GM19351 (cell line): ENCODE measurements around the gene PRPSAP1.
"Not testable (repeated sequence)": the region's sequence is repeated elsewhere in the genome, so short reads cannot be mapped to it uniquely, and the experiment has no call there.

Source experiments
- ATAC-seq: cut with Tn5 transposase; IDR thresholded peaks from one replicate; pipeline ENCODE4 v1.9.1; 2021; ENCODE audit warnings: mild to moderate bottlenecking, moderate library complexity; ENCODE audit not compliant: unreplicated experiment

Gene PRPSAP1

DNA sequence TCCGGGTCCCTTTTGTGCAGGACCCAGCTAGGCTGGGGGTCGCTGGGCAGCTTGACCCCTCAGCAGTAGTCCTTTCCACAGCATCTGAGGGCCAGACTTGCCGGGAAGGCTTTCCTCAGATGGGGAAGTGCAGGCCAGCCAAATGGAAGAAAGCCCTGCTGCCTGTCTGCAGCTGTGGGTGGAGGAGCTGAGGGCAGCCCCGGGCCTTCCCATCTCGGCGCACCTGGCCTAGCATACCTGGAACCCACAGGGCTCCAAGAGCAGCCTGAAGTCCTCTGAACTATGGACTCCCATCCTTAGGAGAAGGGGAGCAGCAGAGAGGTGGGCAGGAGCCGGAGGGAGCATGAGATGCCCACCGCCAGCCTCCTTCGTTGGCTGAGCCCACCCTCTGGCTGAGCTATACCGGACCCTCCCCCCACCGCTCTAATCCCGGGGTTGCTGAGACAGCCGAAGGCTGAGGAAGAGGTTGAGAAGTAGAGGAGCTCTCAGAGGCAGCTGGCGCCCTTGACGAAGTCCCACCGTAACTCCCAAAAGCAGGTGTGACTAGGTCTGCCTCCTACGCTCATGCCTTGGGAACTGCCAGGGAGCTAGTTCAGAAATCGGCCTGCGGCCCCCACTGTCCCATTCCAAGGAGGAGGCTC is 75.3 kb downstream of the PRPSAP1 start:
- ATAC-seq, result no peak

- no peak for ATAC-seq
Measured at GRCh38 chr17:76277300-76278267, 76.1 kb downstream of the PRPSAP1 start.

DNA sequence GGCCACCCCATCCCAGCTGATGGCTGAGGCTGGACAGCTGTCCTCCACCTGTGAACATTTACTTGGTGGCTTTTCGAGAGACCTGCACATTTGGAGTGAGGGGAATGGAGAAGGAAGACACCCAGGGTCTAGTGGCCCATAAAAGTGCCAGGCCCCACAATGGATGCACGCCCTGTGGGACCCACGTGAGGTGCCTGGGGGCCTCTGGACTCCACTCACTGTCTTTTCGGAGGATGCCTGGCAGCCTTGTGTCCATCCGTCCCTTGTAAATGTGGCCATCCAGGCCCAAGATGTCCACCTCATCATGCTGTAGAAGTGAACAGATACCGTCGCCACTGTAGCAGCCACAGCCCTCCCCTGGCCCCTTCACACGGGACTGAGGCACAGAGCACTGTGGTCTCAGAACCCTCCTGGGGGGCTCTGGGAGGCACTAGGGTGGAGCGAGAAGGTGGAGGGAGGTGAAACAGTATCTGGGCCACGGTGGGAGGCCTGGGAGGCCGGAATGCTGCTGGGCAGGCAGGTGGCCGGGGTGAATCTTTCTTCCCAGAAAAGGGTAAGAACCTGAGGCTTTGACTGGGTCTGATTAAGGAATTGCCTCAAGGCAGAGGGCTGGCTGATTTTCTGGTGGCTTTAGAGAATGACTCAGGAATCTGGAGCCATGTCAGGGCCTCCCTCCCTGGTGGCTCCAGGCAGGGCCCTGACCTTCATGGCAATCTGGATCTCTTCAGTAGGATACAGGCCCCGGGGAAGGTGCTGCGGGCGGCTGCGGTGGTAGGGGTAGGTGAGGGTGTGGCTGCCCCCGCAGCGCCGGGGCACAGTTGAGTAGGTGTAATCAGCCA is 77.0 kb downstream of the PRPSAP1 start:
- no peak for ATAC-seq

- no peak for ATAC-seq
Measured at GRCh38 chr17:76276069-76276431, 77.7 kb downstream of the PRPSAP1 start.

GRCh38 chr17:76275382-76276068 is 78.2 kb downstream of the PRPSAP1 start:
- ATAC-seq, result no peak

GRCh38 chr17:76274112-76274956 is 79.4 kb downstream of the PRPSAP1 start:
- no peak for ATAC-seq

DNA sequence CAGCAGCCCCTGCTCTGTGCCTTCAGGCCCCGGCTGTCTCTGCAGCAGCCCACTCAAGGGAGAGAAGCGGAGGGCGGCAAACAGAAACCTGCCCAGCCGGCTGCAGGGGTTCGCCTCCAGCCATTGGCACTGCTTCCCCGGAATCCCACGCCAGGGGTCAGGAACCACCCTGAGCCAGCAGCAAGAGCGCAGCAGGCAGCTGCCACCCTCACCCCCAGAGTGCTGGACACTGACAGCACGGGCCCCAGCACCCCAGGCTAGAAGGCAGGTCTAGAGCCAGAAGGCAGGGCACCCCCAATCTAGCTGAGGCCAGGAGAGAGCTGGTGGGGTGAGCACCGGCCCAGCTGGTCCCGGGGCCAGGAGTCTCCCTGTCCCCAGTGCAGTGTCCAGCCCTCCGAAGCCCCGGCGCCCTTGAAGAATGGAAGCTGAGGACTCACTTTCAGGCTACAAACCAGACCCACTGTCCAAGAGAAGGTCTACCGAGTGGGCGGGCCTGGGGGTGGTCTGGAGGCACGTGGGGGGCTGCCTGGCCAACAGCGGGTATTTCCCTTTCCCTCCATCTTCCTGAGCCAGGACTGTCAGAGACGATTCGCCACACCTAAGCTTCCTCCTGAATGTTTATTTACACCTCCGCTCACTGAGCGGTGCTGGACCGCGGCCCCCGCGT is 80.1 kb downstream of the PRPSAP1 start:
- no peak for ATAC-seq

DNA sequence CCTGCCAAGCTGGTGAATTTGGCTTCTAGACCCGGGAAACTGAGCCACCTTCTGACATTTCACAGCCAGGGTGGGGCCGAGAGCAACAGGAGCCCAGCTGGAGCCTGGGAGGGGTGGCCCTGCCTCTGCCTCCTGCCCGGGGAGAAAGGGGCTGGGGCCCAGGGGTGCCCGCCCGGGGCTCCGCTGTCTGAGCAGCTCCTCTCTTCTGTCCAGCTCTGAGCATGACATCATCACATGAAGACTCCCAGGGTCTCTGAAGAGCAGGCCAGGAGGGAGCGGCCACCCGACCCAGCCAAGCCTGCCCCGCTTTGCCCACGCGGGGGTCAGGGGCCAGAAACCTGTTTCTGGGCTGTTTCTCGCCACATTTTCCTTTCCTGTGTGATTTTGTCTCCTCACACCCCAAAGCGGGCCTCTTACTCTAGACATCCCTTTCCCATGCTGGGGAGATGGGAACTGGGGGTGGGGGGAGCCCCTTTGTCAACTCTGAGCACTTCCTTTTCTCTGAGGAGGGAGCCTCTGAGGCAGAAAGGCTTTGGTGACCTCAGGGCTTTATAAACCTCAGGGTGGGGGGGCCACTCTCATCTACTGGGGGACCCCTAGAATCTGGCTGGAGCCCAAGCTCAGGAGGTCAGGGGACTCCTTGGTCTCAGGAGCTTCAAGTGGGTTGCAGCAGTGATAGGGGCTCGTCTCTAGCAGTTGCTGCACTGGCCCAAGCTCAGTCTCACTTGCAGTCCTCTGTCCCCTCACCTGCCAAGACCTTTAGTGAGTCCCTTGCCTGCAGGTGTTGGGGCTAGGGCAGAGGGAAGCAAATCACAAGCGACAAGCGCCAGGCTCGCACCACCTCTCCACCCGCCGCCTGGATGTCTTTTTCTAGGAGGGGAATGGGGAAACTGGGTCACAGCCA is 80.9 kb downstream of the PRPSAP1 start:
- peak; percentile 24 for ATAC-seq

- ATAC-seq, result peak; percentile 46
Measured at GRCh38 chr17:76271669-76272540, 81.8 kb downstream of the PRPSAP1 start.

- no peak for ATAC-seq
Measured at GRCh38 chr17:76270770-76271668, 82.7 kb downstream of the PRPSAP1 start.

DNA sequence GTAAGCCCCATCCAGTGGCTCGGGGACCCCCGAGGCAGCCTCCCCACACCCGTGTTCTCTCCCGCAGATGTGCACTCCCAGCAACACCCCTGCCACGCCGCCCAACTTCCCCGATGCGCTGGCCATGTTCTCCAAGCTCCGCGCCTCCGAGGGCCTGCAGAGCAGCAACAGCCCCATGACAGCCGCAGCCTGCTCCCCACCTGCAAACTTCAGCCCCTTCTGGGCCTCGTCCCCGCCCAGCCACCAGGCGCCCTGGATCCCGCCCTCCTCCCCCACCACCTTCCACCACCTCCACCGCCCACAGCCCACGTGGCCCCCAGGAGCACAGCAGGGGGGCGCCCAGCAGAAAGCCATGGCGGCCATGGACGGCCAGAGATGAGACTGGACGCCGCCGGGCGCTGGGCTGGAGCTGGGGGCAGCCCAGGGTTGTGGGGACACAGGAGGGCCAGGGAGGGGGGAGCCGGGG is 83.6 kb downstream of the PRPSAP1 start:
- ATAC-seq, result no peak

GRCh38 chr17:76268991-76269981 is 84.4 kb downstream of the PRPSAP1 start:
- ATAC-seq, result no peak

GRCh38 chr17:76268015-76268749 is 85.5 kb downstream of the PRPSAP1 start:
- no peak for ATAC-seq

- ATAC-seq, result not testable (repeated sequence)
Measured at GRCh38 chr17:76267581-76268001, 86.1 kb downstream of the PRPSAP1 start.
